HG03575 (cell line): Measurements from ENCODE around the gene KRTAP23-1.

Experiments
- ATAC-seq: cut with Tn5 transposase; IDR thresholded peaks from one replicate; pipeline ENCODE4 v1.9.1; 2021; ENCODE audit not compliant: unreplicated experiment, insufficient number of reproducible peaks, low FRiP score; ENCODE audit errors: extremely low read depth

The KRTAP23-1 gene

GRCh38 chr21:30348506-30348905 lies at the start of gene KRTAP23-1:
Gene KRTAP23-1, minus strand, starts transcription at chr21:30348606. Its CDS starts 0 bp downstream, at chr21:30348606.
- no peak for ATAC-seq

GRCh38 chr21:30395731-30396130 lies 47.3 kb upstream of the KRTAP23-1 start, which contains the start of gene KRTAP13-1:
Gene KRTAP13-1, plus strand, starts transcription at chr21:30396031. Its CDS starts 56 bp downstream, at chr21:30396087.
- ATAC-seq, result no peak

- no peak for ATAC-seq
Observed at GRCh38 chr21:30391492-30392025, 43.2 kb upstream of the KRTAP23-1 start.

GRCh38 chr21:30382201-30382600 lies 33.8 kb upstream of the KRTAP23-1 start:
- no peak for ATAC-seq

- no peak for ATAC-seq
Observed at GRCh38 chr21:30372139-30372770, 23.8 kb upstream of the KRTAP23-1 start, which contains the start of gene KRTAP13-2. Gene KRTAP13-2, minus strand, starts transcription at chr21:30372271. Its CDS starts 58 bp downstream, at chr21:30372213.

GRCh38 chr21:30355906-30356305 lies 7.5 kb upstream of the KRTAP23-1 start:
- ATAC-seq, result no peak

GRCh38 chr21:30354308-30355005 lies 6.1 kb upstream of the KRTAP23-1 start:
- ATAC-seq, result no peak

- ATAC-seq, result no peak
Observed at GRCh38 chr21:30351534-30351933, 3.1 kb upstream of the KRTAP23-1 start.

GRCh38 chr21:30349572-30349971 lies 1.2 kb upstream of the KRTAP23-1 start:
- no peak for ATAC-seq

- ATAC-seq, result no peak
Observed at GRCh38 chr21:30345014-30345413, 3.4 kb downstream of the KRTAP23-1 start.

GRCh38 chr21:30340714-30341573 lies 7.5 kb downstream of the KRTAP23-1 start:
- ATAC-seq, result no peak

GRCh38 chr21:30338717-30339116 lies 9.7 kb downstream of the KRTAP23-1 start:
- ATAC-seq, result no peak

GRCh38 chr21:30337772-30338171 lies 10.6 kb downstream of the KRTAP23-1 start:
- ATAC-seq, result no peak

GRCh38 chr21:30337276-30337744 lies 11.1 kb downstream of the KRTAP23-1 start, which contains the start of gene KRTAP27-1:
Gene KRTAP27-1, minus strand, starts transcription at chr21:30337694. Its CDS starts 26 bp downstream, at chr21:30337668.
- no peak for ATAC-seq

- ATAC-seq, result no peak
Observed at GRCh38 chr21:30336596-30336995, 11.8 kb downstream of the KRTAP23-1 start.

- ATAC-seq, result no peak
Observed at GRCh38 chr21:30333736-30334135, 14.7 kb downstream of the KRTAP23-1 start.

- no peak for ATAC-seq
Observed at GRCh38 chr21:30332681-30333080, 15.7 kb downstream of the KRTAP23-1 start.

GRCh38 chr21:30329203-30329875 lies 19.1 kb downstream of the KRTAP23-1 start:
- ATAC-seq, result no peak
